GM18505 (cell line): Measurements from ENCODE around the gene MAN2A1.

Source experiments
- ATAC-seq: cut with Tn5 transposase; IDR thresholded peaks from one replicate; pipeline ENCODE4 v1.9.1; 2021; ENCODE audit not compliant: unreplicated experiment
- POLR2A ChIP-seq: IDR thresholded peaks from 4 replicates; pipeline ENCODE4 v1.6.1; 2011; ENCODE audit warnings: borderline replicate concordance; ENCODE audit not compliant: insufficient read depth, insufficient read length; ENCODE audit errors: extremely low read depth

MAN2A1 gene

GRCh38 chr5:109689740-109690241, at the start of gene MAN2A1:
Gene MAN2A1 (plus strand): TSS chr5:109689927. CDS start chr5:109690418, 491 bp downstream.
- ATAC-seq, result peak; percentile 54
- no peak for TF ChIP-seq POLR2A

- ATAC-seq, result no peak
- TF ChIP-seq POLR2A, result no peak
Measured at GRCh38 chr5:109640976-109641375, 48.8 kb upstream of the MAN2A1 start.

- no peak for TF ChIP-seq POLR2A
- ATAC-seq, result no peak
Measured at GRCh38 chr5:109643791-109644350, 45.9 kb upstream of the MAN2A1 start.

GRCh38 chr5:109644829-109645228, 44.9 kb upstream of the MAN2A1 start:
- no peak for ATAC-seq
- no peak for TF ChIP-seq POLR2A

- TF ChIP-seq POLR2A, result no peak
Measured at GRCh38 chr5:109645707-109646192, 44.0 kb upstream of the MAN2A1 start.

GRCh38 chr5:109649318-109649717, 40.4 kb upstream of the MAN2A1 start:
- no peak for ATAC-seq
- no peak for TF ChIP-seq POLR2A

More at GRCh38 chr5:109645707-109646192, 44.0 kb upstream of the MAN2A1 start:
- no peak for ATAC-seq

- TF ChIP-seq POLR2A, result no peak
- no peak for ATAC-seq
Measured at GRCh38 chr5:109650493-109650892, 39.2 kb upstream of the MAN2A1 start.

GRCh38 chr5:109652096-109652495, 37.6 kb upstream of the MAN2A1 start:
- no peak for ATAC-seq
- TF ChIP-seq POLR2A, result no peak

- ATAC-seq, result no peak
- TF ChIP-seq POLR2A, result no peak
Measured at GRCh38 chr5:109653042-109653441, 36.7 kb upstream of the MAN2A1 start.

GRCh38 chr5:109653561-109654239, 36.0 kb upstream of the MAN2A1 start:
- TF ChIP-seq POLR2A, result no peak
- no peak for ATAC-seq

GRCh38 chr5:109654455-109654854, 35.3 kb upstream of the MAN2A1 start:
- TF ChIP-seq POLR2A, result no peak
- no peak for ATAC-seq

GRCh38 chr5:109655841-109656240, 33.9 kb upstream of the MAN2A1 start:
- no peak for TF ChIP-seq POLR2A
- ATAC-seq, result no peak

GRCh38 chr5:109656829-109657228, 32.9 kb upstream of the MAN2A1 start:
- ATAC-seq, result no peak
- no peak for TF ChIP-seq POLR2A

- no peak for TF ChIP-seq POLR2A
Measured at GRCh38 chr5:109659901-109660300, 29.8 kb upstream of the MAN2A1 start.

GRCh38 chr5:109660301-109660700, 29.4 kb upstream of the MAN2A1 start:
- no peak for TF ChIP-seq POLR2A

More at GRCh38 chr5:109659901-109660300, 29.8 kb upstream of the MAN2A1 start:
- no peak for ATAC-seq

GRCh38 chr5:109668237-109668636, 21.5 kb upstream of the MAN2A1 start:
- ATAC-seq, result no peak
- TF ChIP-seq POLR2A, result no peak

More at GRCh38 chr5:109660301-109660700, 29.4 kb upstream of the MAN2A1 start:
- ATAC-seq, result no peak
